Transverse colon (tissue), 4 donors: Measurements from ENCODE around the gene TNFAIP3.

ENCODE experiments used
- CTCF ChIP-seq, 5 experiments: fragments of 200-600 bp in 3 of 5; fragments of 450-650 bp in 2 of 5; sonication (generic) in 3 of 5; IDR thresholded peaks; 1 replicate in 2 of 5; 2 replicates in 3 of 5; pipeline ENCODE4 v1.5.1; 2016 to 2017; ENCODE audit warnings: antibody characterized with exemption in 5 of 5, inconsistent platforms in 3 of 5, mild to moderate bottlenecking in 2 of 5, moderate library complexity in 1 of 5
- EP300 ChIP-seq: sonication (generic); formaldehyde crosslinking; IDR thresholded peaks from one replicate; pipeline ENCODE4 v1.6.1; 2017; ENCODE audit warnings: antibody characterized with exemption, low read depth
- POLR2A ChIP-seq: fragments of 450-650 bp; IDR thresholded peaks from one replicate; pipeline ENCODE4 v1.6.1; 2016; ENCODE audit warnings: antibody characterized with exemption, mild to moderate bottlenecking, moderate library complexity
- POLR2AphosphoS5 ChIP-seq, 3 donors: sonication (generic); formaldehyde crosslinking; IDR thresholded peaks; one replicate each; pipeline ENCODE4 v1.6.1; 2016; ENCODE audit warnings: antibody characterized with exemption in 3 of 3

DNA sequence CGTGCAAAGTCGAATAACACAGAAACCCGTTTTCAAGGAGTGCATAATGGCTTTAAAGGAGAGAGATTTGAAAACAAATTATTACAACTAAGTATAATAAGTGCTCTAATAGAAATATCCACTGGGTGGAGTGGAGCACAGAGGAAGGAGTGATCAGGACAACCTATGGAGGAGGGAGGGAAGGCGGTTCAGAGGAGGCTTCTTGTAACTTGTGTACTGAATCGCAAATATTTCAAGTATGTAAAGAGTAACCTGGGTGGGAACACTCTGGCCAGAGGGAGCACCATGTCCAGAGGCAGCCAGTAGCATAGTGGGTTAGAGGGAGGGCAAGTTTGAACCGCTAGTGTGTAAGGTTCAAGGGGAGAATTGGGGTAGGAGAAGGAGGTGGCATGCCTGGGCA, 21.6 kb upstream of the TNFAIP3 start:
- no peak for TF ChIP-seq EP300
- no peak for TF ChIP-seq POLR2AphosphoS5 (IDR thresholded peaks at IDR 0.05)
- no peak for TF ChIP-seq CTCF (IDR thresholded peaks at IDR 0.05)
- TF ChIP-seq POLR2A, result no peak
